Activated CD8-positive, alpha-beta memory T cell treated with anti-CD3 and anti-CD28 coated beads for 36 hours (primary cell): ENCODE data around the gene MAST4. TPM values are rescaled to one million over a fixed set of nuclear protein-coding genes. Genes with fewer than 3 reads are reported as not detected.

ENCODE experiments used
- CTCF ChIA-PET: fragments of 350-600 bp; sonication (Branson Sonifier 250); formaldehyde crosslinking; loops from one replicate; lab custom pipeline; 2021; ENCODE audit warnings: antibody characterized with exemption; lab: Charles Lee
- POLR2A ChIA-PET: fragments of 350-600 bp; sonication (Branson Sonifier 250); formaldehyde crosslinking; loops from one replicate; lab custom pipeline; 2021; ENCODE audit warnings: antibody characterized with exemption; lab: Charles Lee
- total RNA-seq, 2 experiments: library from RNA; stranded (reverse); gene quantifications; one replicate each; pipeline ENCODE4 v1.2.3, GENCODE V29; 2021

Gene MAST4
- total RNA-seq, 2 experiments from 2014 or later: 11.4 to 11.6 TPM

DNA sequence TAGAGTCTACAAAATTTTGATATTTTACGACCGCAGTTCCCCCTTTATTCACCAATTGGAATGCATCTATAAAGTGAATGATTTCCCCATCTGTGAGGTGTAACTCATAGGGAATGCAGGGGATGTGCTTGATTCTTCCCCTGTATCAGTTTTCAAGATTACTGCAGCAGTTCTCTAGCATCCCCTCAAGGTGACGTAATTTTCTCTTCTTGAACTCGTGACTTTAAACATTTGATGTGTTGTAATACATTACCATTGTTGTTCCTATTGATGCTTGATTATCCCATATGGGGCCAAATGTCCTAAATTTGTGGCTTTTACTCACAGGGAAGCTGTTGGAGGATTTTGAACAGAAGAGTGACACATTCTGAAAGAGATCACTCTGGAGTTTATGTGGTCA lies 360.2 kb downstream of the MAST4 start:
- CTCF ChIA-PET: no interaction called here

DNA sequence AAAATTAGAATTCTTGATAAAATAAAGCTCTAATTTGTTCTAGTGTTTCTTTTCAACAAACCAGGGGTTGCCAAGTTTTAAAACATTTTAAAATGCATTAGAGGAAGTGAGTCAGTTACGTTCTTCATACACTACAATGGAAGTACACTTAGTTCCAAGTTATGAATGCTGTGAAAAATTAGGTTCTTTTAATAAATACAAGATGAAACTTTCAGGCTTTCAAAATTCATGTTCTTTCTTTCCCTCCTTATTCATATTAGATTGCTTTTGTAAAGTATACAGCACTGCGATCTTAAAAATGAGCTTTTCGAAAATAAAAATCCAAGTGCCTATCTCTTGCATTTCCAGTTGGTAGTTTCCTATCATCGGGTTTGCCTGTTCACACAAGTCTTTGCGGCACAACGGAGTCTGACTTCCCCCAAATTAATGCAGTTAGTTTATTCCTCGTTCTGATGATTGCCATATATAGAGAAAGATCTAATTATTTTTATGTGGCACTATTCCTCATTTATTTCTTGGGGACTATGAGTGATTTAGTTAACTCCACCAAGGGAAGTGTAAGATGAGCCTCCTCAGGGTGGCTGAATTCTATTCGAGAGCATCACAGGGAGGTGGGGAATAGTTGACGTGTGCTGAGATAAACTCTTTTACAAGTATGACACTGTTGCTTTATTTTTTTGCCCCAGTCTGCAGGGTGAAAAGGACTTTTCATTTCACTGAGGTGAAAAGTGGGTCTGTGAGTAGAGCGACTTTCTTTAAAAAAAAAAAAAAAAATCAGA lies 362.2 kb downstream of the MAST4 start:
- ChIA-PET CTCF (no interaction called here), POLR2A (no interaction called here)

More for the DNA sequence above, 360.2 kb downstream of the MAST4 start:
- POLR2A ChIA-PET: no interaction called here

DNA sequence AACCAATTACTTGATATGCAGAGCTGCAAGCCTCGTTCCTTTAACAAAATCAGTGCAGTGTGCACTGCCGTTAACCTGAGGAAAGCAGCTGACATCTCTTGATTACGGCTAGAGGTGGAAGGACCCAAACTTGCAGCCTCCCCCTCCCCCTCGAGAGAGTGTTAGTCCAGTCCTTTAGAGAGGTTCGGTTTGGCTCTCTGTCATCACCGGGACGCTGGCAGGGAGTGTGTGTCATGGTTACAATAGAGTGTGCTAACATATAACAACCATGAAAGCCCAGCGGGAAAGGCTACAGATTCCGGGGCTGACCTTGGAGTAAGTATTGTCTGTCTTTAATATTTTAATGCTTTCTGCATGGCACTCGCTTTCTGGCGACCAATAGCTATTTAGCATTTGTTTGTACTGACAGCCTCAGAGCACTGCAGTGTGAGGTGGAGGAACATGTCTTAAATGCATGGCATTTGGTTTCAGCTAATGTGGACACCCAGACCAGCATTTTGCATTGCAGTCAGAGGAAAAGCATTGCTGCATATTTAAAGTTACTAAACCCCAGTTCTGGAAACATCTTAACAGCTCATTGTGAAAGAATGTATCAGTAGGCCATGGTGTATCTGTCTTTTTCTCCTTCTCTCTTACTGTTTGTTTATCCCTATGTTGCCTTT lies 362.9 kb downstream of the MAST4 start:
- CTCF ChIA-PET: no interaction called here

DNA sequence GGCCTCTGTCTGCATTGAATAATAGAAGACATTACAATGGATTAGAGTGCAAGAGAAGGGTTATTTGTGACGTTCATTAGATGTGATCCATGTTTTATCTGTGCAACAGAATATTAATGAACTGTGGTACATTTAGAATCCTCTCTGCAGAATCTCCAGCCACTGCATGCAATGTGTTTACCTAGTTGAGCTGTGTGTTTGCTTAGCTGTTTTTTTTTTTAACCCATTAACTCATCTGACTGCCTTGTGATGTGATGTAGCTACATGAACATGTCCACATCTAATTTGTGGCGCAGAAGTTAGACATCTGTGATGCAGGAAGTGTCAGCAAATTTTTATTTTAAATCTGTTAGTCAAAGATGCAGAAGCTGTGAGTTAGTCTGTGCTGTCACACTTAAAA lies 363.5 kb downstream of the MAST4 start:
- CTCF ChIA-PET: no interaction called here
- POLR2A ChIA-PET: no interaction called here

More for the DNA sequence above, 362.9 kb downstream of the MAST4 start:
- POLR2A ChIA-PET: no interaction called here

DNA sequence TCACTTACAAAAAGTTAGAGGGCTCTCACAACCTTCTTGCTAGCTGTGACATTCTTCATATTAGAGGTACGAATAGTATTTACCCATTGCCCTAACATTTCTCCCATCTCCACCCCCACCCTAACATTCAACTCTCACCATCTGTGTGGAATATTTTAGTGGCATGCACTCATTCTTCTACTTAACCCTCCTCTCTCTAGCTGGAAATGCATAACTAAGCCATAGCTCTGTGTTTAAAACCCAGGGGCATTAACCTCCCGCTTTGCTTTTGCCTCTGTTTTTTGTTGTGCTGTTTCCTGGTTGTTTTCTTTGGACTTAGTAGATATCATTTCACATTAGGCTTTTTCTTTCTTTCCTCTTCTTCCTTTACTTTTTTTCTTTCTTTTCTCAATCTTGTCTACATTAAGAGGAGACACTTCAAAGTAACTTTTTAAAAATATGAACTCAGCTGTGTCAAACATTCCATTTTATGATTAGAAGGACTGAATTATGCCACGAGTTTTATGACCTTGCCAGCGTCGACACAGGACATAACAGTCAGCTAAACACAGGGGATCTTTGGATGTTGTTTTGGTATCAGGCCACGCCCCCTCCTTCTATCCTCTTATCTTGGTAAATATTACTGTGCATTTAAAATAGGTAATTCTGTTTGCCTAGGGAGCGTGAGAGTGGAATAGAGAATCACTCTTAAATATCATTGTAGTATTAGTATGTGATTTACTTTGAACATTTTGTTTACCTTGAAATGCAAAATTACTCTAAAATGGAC lies 364.4 kb downstream of the MAST4 start:
- ChIA-PET CTCF (no interaction called here), POLR2A (no interaction called here)

DNA sequence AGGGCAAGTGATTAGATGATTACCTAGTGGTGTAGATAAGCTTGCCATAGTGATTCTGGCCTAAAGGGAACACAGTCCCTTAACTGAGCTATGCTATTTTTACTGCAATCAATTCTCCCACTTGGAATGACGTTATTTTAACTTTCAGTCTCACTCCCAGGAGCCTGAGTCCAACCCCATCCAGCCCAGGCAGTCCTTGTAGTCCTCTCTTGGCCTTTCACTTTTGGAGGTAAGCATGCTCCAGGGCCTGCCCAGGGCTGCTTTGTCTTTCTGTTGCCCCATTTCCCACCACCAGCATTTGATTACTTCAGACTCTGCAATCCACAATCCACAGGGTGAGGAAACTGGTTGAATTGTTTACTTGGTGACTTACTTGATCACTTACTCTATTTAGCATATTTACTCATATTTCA lies 367.4 kb downstream of the MAST4 start:
- CTCF ChIA-PET: no interaction called here
- POLR2A ChIA-PET: no interaction called here

DNA sequence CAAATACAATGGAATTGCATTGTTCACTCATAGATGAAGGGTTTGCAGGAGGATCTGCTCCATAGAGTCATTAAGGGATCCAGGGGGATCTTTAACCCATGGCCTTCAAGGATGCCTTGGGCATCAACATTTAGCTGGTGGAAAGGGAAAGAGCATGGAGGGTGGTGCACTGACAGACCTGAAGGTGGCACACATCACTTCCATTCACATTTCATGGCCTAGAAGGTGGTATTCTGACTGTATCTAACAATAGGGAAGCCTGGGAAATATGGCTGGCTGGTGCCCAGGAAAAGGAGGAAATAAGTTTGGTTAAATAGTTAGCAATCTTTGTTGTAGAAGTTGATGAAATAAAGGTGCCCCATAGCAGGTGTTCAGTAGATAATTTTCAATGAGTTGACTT lies 370.2 kb downstream of the MAST4 start:
- CTCF ChIA-PET: no interaction called here

DNA sequence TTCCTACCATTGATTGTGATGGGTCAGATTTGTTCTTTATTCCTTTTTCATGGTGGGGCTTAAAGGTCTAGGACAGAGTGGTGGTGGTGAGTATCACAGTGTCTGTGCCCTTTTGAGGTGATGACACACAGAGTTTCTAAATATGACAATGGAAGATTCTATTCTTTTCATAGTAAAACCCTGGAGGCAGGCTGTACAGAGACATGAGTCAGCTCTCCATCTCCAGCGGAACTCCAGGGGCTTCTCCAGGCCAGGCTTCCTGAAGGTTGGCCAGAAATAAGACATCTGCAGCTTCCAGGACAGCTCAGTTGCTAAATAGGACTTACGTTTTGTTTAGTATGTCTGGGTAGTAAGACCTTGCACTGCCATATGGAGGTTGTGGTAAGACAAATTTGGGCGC lies 370.9 kb downstream of the MAST4 start:
- ChIA-PET POLR2A (no interaction called here), CTCF (interaction anchor here (0.6 kb wide), 1 partner anchor 561 kb away, joined by 3 read pairs; no protein-coding TSS in a partner anchor)

More for the DNA sequence above, 370.2 kb downstream of the MAST4 start:
- POLR2A ChIA-PET: no interaction called here

DNA sequence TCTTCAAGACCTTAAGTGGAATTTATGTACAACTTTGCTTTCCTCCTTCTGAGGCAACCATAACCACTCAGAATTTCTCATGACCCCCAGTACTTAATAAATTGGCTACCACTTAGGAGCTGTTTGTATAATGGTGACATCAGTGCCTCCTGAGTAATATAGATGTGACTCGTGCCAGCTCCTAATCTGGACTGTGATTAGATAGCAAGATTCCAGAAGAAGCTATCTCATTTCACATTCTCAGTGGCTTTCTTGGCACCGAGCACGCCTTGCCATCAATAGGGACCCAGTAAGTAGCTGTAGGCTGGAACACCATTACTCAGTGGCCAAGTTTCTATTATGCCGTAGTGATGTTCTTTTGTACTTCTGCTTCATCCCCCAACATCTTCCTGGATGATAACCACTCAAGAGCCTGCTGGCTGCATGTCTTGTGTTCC lies 371.7 kb downstream of the MAST4 start:
- ChIA-PET CTCF (interaction anchor here (0.6 kb wide), 1 partner anchor 561 kb away, joined by 3 read pairs; no protein-coding TSS in a partner anchor), POLR2A (no interaction called here)

DNA sequence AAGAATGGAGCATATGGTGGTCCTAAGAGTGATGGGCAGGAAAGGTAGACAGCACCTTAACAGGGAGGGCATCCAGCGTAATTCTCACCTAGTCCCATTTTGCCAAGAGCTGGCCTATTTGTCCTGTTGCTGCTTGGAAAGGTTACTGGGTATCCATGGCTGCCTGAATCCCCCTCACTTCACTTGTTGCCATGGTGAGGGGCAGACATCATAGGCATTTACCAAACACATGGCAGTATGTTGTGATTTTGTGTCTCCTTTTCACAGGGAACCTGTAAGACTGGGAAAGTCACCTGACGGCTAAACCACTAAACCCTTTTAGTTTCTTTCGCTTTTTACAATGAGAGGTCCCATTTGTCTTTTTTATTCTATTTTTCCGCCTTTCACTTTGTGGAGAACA lies 373.3 kb downstream of the MAST4 start:
- POLR2A ChIA-PET: no interaction called here
- CTCF ChIA-PET: interaction anchor here (0.9 kb wide), 1 partner anchor 9 kb away, joined by 3 read pairs; no protein-coding TSS in a partner anchor

DNA sequence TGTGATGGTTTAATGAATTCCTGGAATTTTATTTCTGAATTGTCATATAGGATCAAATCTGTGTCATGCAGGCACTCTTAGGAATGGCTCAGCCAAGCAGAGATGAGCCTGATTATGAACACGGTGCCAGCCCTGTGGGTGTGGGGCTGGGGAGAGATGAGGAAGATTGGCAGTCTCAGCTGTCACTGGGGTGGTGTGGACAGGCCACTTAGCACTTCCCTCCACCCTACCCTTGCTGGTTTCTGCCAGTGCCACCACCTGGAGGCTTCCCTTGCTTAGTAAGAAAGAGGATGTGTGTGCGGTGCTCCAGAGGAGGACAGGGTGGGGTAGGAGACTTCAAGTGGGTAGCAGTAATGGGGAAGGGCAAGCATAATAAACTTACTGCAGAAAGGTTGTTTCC lies 373.8 kb downstream of the MAST4 start:
- POLR2A ChIA-PET: no interaction called here
- CTCF ChIA-PET: no interaction called here

DNA sequence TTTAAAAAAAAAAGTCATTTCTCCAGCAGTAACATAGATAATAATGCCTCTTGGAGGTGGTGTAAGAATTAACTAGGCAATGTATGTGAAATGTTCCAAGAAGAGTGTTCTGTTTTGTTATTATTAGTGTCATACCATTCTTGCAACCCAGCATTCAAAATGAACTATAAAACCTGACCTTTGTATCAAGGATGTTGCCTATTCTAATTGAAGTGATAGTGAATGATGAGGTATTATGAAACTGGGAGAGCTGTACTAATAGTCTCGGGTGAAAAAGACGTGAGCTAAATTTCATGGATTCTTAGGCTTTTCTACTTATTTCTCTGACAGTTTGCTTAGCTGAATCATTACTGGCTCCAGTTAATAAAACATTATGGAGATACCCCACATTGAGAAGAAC lies 375.8 kb downstream of the MAST4 start:
- ChIA-PET CTCF (no interaction called here), POLR2A (no interaction called here)

DNA sequence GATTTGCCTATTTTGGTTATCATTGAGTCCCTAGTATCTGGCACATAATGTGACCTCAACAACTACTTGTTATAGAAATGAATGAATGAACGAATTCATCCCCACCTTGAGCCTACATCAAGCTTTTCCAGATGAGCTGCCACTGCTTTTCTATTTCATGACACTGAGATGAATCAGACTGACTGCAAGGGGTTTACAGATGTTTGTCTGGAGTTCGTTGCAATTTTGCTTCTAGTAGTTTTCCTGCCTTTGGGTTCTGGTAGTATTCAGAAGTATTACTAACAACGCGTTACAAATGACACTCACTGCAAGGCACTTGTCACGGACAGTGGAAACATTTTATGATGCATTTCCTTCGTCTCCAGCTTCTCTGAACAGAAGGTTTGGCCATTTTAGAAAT lies 378.1 kb downstream of the MAST4 start:
- POLR2A ChIA-PET: no interaction called here
- CTCF ChIA-PET: no interaction called here

DNA sequence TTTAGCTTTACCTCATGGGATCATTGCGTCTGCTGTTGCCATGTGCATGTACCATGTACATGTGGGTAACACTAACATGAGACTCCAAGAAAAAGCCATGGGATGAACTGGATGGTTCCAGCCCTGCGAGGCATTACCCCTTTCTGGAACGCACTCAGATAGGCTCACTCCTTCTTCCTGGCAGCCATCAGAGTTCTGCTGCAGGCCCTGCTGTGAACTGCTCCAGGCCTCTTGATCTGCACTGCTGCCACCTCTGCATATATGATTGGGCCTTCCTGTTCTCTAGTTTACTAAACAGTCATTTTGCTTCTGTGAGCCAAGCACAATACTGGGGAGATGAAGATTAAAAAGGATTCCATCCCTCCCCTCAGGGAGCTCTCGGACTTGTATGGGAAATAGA lies 379.9 kb downstream of the MAST4 start:
- ChIA-PET CTCF (interaction anchor here (0.6 kb wide), 1 partner anchor 8 kb away, joined by 3 read pairs; no protein-coding TSS in a partner anchor), POLR2A (no interaction called here)

DNA sequence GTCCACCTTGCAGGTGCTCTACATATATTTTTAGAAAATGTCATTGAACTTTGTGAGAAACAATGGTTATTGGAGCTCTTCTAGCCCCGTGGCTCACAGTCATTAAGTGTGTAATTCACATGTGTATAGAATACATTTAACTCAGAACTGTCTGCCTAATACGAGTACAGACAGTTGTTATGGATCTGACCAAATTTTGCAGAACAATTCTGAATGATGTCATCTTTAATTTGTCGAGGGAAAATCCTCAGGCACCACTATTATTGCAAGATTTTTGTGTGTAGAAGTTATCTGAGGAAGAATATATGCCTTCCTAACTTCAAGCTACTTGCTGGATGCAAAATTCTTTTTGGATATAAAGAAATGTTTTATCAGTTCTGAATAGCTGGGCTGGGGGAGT lies 383.5 kb downstream of the MAST4 start:
- CTCF ChIA-PET: no interaction called here
- POLR2A ChIA-PET: no interaction called here

DNA sequence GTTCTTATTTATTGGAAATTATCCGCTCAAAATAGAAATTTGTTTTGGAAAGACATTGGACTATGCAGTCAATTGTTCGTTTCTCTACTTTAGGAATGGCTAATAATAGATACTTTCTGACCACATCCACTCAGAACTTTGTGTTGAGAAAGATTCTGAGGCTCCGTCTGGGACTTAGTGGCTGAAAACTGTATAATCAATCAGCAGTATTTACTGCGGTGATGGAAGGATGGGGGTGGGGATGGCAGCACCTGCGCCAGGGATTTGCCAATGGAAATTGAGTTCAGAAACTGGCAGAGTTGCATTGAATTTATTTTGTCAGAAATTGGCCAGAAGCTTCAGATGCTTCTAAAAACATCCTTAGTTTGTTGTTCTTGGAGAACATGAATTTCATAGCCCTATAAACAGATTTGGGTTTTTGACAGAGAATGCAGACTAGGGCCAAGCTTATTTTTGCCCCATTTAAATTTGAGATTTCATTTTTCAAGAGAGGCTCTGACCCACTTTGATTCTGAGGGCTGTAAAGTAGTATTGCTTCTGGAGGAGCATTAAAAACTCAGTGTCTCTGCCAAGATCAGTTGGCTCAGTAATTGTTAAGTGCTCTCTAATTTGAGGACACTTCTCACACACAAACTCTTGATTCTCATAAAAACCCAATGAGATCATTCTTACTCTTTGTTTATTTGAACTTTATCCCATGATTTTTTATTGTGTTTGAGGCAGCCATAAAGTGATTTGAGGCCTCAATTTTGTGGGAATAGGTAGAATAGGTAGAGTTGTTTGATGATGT lies 385.3 kb downstream of the MAST4 start:
- POLR2A ChIA-PET: no interaction called here
- CTCF ChIA-PET: no interaction called here

DNA sequence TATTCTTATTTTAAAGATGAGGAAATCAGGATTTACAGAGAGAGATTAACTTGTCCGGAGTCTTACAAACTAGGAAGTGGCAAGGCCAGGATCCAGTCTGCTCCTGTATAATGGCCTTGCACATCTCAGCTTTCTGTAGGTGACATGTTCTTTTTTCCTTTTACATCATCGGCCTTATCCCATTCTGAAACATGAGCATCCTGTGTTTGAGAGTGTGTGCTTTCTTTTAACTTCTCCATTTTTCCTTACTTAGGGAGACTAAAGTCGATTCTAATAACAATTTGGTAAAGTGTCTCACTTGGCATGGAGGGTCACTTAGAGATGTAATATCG lies 385.8 kb downstream of the MAST4 start:
- CTCF ChIA-PET: no interaction called here

DNA sequence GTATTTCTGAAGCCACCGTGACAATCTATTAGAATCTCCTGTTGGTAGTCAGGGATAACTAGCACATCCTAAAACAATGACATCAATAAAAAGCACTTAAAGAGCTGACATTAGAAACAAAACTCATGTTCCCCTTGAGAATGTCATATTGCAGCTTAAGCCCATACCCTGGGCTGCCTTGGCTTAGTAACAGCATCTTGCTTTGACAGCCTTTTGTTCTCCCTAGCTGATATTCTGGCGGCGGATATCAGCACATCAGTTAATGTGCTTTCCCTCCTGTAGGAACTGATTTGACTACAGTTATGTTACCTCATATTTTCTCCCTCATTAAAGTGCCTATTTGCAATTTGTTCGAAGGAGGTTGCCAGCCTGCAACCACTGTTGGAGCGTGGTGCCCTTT lies 386.3 kb downstream of the MAST4 start:
- CTCF ChIA-PET: no interaction called here

More for the DNA sequence above, 385.8 kb downstream of the MAST4 start:
- POLR2A ChIA-PET: no interaction called here

DNA sequence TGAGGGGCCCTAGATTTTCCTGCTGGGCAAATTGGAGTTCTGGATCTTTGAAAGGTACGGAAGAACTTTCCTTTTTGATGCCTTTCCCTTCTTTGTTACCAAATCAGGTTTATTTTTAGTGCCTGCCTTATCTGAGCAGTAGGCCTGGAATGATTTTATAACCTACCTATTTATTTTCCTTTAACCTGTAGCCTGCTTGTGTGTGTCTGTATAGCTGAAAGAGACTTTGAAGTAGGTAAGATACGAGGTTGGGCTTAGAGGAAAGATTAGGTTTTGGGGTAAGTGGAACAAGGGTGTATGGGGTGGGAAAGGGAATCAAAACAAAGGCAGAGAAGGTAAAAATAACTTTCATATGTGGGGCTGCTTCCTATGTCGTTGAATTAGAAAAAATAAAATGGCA lies 389.2 kb downstream of the MAST4 start:
- ChIA-PET POLR2A (no interaction called here), CTCF (no interaction called here)

More for the DNA sequence above, 386.3 kb downstream of the MAST4 start:
- POLR2A ChIA-PET: no interaction called here
